Measurements from ENCODE around the gene GNAT1. TPM values are rescaled to one million over a fixed set of nuclear protein-coding genes. Genes with fewer than 3 reads are reported as not detected.

The GNAT1 gene
- total and polyA plus RNA-seq, 2 of the 13 experiments (the other 11 are each of a cell fraction or from before 2014, with no cell fraction given), result 0.15 TPM; not detected in 1

- TF ChIP-seq ZBTB34 (CRISPR knock-in tag; IDR thresholded peaks at IDR 0.05) (peak; percentile 90), NCOA1 (CRISPR knock-in tag; IDR thresholded peaks at IDR 0.05) (peak; percentile 95; the same call in 1 of the 2 replicates), ZNF276 (CRISPR knock-in tag; IDR thresholded peaks at IDR 0.05; ENCODE audit: low read depth) (no peak), ZNF235 (CRISPR knock-in tag; IDR thresholded peaks at IDR 0.05; ENCODE audit: borderline replicate concordance) (peak; percentile 91; the same call in 1 of the 2 replicates), ELF3 (CRISPR knock-in tag; IDR thresholded peaks at IDR 0.05) (peak; percentile 87), SALL2 (CRISPR knock-in tag; IDR thresholded peaks at IDR 0.05) (peak; percentile 90), SKI (IDR thresholded peaks at IDR 0.05; ENCODE audit: partially characterized antibody) (peak; percentile 88), ONECUT2 (CRISPR knock-in tag; IDR thresholded peaks at IDR 0.05) (peak; percentile 56; the same call in 1 of the 2 replicates), ESRRA (CRISPR knock-in tag; IDR thresholded peaks at IDR 0.05; ENCODE audit: low read depth) (peak; percentile 98), ZNF782 (CRISPR knock-in tag; IDR thresholded peaks at IDR 0.05; ENCODE audit: borderline replicate concordance) (no peak), CHD2 (IDR thresholded peaks at IDR 0.05; ENCODE audit: low read depth, low read length) (no peak), SOX6 (IDR thresholded peaks at IDR 0.05) (no peak), SOX6 (CRISPR knock-in tag; IDR thresholded peaks at IDR 0.05) (peak; percentile 92), SMAD3 (CRISPR knock-in tag; IDR thresholded peaks at IDR 0.05) (0 out of 2 replicates have a peak, but pooled peaks have one; percentile 23), NFE2 (CRISPR knock-in tag; IDR thresholded peaks at IDR 0.05) (no peak), ZBTB37 (CRISPR knock-in tag; IDR thresholded peaks at IDR 0.05) (peak; percentile 32; the same call in 1 of the 2 replicates), SNAPC5 (CRISPR knock-in tag; IDR thresholded peaks at IDR 0.05; ENCODE audit: borderline replicate concordance) (0 out of 2 replicates have a peak, but pooled peaks have one; percentile 72), TFE3 (CRISPR knock-in tag; IDR thresholded peaks at IDR 0.05) (peak; percentile 95), CENPX (CRISPR knock-in tag; IDR thresholded peaks at IDR 0.05) (no peak), PATZ1 (CRISPR knock-in tag; IDR thresholded peaks at IDR 0.05) (peak; percentile 100), ZNF660 (CRISPR knock-in tag; IDR thresholded peaks at IDR 0.05; ENCODE audit: borderline replicate concordance, low read depth) (no peak), HHEX (CRISPR knock-in tag; IDR thresholded peaks at IDR 0.05) (peak; percentile 73; the same call in 1 of the 2 replicates)
These were observed 17.4 kb downstream of the GNAT1 start (continued) for GRCh38 chr3:50208677-50209344.

All from HepG2 (cell line).